Peyer's patch (tissue), 4 donors: ENCODE results near the gene DCLK2. TPM values are rescaled to one million over a fixed set of nuclear protein-coding genes. Genes with fewer than 3 reads are reported as not detected.
A peak's percentile ranks its signal among the peaks of the same experiment; 100 is the strongest.

ENCODE experiments used
- DNase-seq, 3 donors: peaks; one replicate each; pipeline ENCODE4 v3.0.0-alpha.2; 2017 to 2019
- H3K27ac ChIP-seq, 4 donors: fragments of 200-600 bp; sonication (generic); one replicate each; pipeline ENCODE4 v1.5.1; 2016 to 2019
- H3K27me3 ChIP-seq, 2 donors: fragments of 200-600 bp; sonication (generic); one replicate each; pipeline ENCODE4 v1.5.1; 2019
- H3K36me3 ChIP-seq, 3 donors: fragments of 200-600 bp; sonication (generic); one replicate each; pipeline ENCODE4 v1.5.1; 2016 to 2019
- H3K4me1 ChIP-seq, 4 donors: fragments of 200-600 bp; sonication (generic); one replicate each; pipeline ENCODE4 v1.5.1; 2016 to 2019
- H3K4me3 ChIP-seq, 4 donors: fragments of 200-600 bp; sonication (generic); 1 replicate in 3 of 4; 2 replicates in 1 of 4; pipeline ENCODE4 v1.5.1; 2016 to 2019; ENCODE audit warnings: mild to moderate bottlenecking in 1 of 4
- H3K9me3 ChIP-seq, 4 donors: fragments of 200-600 bp; sonication (generic); one replicate each; pipeline ENCODE4 v1.5.1; 2016 to 2019; ENCODE audit warnings: mild to moderate bottlenecking in 1 of 4
- POLR2A ChIP-seq, 2 donors: fragments of 450-650 bp; IDR thresholded peaks; one replicate each; pipeline ENCODE4 v1.5.1; 2017; ENCODE audit warnings: antibody characterized with exemption in 2 of 2, mild to moderate bottlenecking in 2 of 2, moderate library complexity in 2 of 2
- total RNA-seq, 4 donors: library from RNA; depleted of rRNA; stranded (reverse); fragments of >200 nt; gene quantifications; one replicate each; pipeline ENCODE4 v1.1.0, GENCODE V29; 2016
- TF ChIP-seq, protein P1 (sequence below), 6 experiments: fragments of 450-650 bp in 4 of 6; fragments of 200-600 bp in 2 of 6; sonication (generic) in 1 of 6; IDR thresholded peaks; one replicate each; pipeline ENCODE4 v1.5.1; 2017 to 2019; ENCODE audit warnings: antibody characterized with exemption in 6 of 6, mild to moderate bottlenecking in 3 of 6, moderate library complexity in 1 of 6

The DCLK2 gene
- total RNA-seq = 10 to 100 TPM in 1 of 4 donors, 1 to 10 TPM in 3; 2.1 to 12.4 (median 3.1) TPM

DNA sequence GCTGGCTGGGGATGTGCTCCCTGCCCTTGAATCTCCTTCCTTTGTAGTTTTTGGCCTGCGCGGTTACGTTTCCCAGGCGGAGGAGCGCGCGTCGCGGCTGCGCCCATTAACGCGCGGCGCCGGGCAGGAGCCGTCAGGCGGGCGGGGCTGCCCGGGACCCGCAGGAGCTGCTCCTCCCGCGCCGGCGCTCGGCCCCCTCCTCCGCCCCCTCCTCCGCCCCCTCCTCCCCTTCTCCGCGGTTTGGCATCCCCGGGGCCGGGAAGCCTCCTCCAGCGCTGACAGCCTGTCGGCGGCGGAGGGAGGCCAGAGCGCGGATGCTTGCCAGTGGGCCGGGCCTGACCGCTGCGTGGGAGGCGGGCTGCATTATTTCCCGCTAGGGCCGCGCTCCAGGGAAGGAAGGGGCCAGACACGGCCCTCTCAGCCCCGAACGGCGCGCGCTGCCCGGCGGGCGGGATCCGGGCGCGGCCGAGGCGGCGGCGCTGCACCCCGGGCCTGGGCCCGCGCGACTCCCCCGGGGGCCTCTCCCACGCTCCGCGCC lies at the start of gene DCLK2:
DCLK2 (plus strand) TSS at position 405 of the 538 bp plus-strand sequence. CDS start 583 bp downstream, outside the sequence.
- peak within 1 kb of the TSS; percentile 65 to 87 (median 80) for H3K27ac ChIP-seq
- peak; percentile 35 to 66 (median 61) for DNase-seq
- H3K4me1 ChIP-seq = peaks cover 0 to 10% (median 0%) of the 10 kb centered on the region in 4 donors
- H3K36me3 ChIP-seq = no peaks in the 10 kb centered on the region
- no peaks in the 10 kb centered on the region for H3K27me3 ChIP-seq
- peak within 1 kb of the TSS; percentile 46 to 70 (median 62) for H3K4me3 ChIP-seq
- no peaks in the 10 kb centered on the region for H3K9me3 ChIP-seq
- TF ChIP-seq, protein P1, sequence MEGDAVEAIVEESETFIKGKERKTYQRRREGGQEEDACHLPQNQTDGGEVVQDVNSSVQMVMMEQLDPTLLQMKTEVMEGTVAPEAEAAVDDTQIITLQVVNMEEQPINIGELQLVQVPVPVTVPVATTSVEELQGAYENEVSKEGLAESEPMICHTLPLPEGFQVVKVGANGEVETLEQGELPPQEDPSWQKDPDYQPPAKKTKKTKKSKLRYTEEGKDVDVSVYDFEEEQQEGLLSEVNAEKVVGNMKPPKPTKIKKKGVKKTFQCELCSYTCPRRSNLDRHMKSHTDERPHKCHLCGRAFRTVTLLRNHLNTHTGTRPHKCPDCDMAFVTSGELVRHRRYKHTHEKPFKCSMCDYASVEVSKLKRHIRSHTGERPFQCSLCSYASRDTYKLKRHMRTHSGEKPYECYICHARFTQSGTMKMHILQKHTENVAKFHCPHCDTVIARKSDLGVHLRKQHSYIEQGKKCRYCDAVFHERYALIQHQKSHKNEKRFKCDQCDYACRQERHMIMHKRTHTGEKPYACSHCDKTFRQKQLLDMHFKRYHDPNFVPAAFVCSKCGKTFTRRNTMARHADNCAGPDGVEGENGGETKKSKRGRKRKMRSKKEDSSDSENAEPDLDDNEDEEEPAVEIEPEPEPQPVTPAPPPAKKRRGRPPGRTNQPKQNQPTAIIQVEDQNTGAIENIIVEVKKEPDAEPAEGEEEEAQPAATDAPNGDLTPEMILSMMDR (IDR thresholded peaks at IDR 0.05) = no peak
- TF ChIP-seq POLR2A (IDR thresholded peaks at IDR 0.05) = no peak

DNA sequence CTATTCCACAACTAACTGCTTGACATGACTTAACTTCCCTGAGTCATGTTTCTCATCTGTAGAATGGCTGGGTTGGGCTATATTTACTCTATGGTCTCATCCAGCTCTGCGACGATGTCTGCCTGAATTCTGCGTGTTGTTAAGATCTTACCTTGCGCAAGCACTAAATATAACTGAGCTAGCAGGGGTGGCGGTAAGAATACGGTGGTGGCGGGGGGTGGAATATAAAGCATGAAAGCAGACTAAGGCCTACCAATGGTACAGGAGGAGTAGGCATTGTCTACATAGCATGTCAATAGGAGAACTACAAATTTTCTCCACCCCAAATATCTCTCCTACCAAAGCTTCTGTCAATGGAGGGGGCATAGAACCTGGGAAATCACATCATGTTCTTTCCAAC lies 45.7 kb upstream of the DCLK2 start:
- DNase-seq = no peak
- no peak overlapping the region for H3K4me3 ChIP-seq
- no peaks in the 10 kb centered on the region for H3K27me3 ChIP-seq
- H3K36me3 ChIP-seq = no peaks in the 10 kb centered on the region
- no peak overlapping the region for H3K27ac ChIP-seq
- no peaks in the 10 kb centered on the region for H3K4me1 ChIP-seq
- TF ChIP-seq, protein P1 (IDR thresholded peaks at IDR 0.05) = no peak
- no peak for TF ChIP-seq POLR2A (IDR thresholded peaks at IDR 0.05)
- peaks cover 0 to under 1% (median 0%) of the 10 kb centered on the region in 4 donors for H3K9me3 ChIP-seq

DNA sequence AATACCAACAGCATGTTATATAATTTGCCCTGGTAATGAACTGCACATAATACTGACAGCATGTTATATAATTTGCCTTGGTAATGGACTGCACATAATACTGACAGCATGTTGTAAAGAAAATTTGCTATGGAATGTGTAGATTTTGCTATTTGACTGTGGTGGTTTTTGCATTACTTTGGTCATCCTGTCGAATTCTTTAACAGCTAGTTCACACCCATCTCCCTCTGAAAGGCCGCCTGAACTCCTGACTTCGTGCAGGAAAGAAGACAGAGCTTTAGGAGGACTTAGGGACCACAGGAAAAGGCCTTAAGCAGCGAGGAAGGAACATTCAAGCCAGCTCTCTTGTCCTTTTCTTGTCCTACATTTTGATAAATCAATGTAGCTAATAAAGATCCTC lies 45.2 kb upstream of the DCLK2 start:
- H3K27me3 ChIP-seq = no peaks in the 10 kb centered on the region
- no peak for DNase-seq
- H3K4me3 ChIP-seq = no peak overlapping the region
- no peak for TF ChIP-seq POLR2A (IDR thresholded peaks at IDR 0.05)
- TF ChIP-seq, protein P1 (IDR thresholded peaks at IDR 0.05) = no peak
- no peak overlapping the region for H3K27ac ChIP-seq
- no peaks in the 10 kb centered on the region for H3K9me3 ChIP-seq
- H3K36me3 ChIP-seq = no peaks in the 10 kb centered on the region
- H3K4me1 ChIP-seq = no peaks in the 10 kb centered on the region

DNA sequence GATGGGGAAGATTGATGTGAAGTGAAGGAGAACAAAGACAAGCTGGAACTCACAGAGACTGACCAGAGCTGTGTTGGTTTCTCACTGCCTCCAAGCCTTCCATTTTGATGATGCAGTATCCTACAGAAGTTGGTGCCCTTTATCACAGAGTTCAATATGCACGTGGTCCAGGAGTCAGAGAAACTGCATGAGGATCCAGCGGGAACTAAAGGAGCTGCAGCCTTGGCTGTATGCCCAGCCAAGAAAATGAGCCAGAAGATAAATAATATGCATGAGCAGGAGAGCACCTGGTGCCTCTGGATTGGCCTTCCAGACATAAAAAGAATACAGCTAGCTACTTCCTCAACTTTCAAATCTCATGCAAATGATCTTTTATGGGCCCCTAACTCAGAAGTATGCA lies 44.3 kb upstream of the DCLK2 start:
- no peaks in the 10 kb centered on the region for H3K27me3 ChIP-seq
- no peak for DNase-seq

DNA sequence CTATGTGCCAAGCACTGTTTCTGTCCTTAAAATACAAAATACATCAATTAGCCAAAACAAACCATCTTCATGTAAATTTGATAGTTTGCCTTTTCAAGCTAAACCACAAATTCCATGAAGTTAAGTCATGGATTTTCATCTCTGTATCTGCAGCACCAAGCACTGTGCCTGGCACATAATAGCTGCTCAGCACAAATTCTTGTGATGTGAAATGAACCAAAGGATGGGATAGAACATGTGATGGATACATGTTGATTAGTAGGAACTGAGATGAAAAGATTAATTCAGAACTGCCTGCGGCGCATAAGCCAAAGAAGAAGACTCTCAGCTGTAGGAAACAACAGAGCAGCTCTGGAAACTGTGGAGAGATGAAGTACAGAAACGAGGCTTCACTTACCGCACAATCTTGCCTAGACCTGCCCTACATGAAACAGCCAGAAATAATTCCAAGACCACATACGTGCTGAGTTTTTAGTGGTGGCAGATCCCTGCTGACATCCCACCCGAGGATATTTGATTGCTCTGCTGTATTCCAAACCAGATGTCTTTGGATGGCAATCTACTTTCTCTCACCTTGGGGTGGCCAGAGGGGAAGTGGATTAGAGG lies 40.9 kb upstream of the DCLK2 start:
- H3K36me3 ChIP-seq = no peaks in the 10 kb centered on the region
- no peak overlapping the region for H3K4me3 ChIP-seq
- no peak for TF ChIP-seq POLR2A (IDR thresholded peaks at IDR 0.05)
- TF ChIP-seq, protein P1 (IDR thresholded peaks at IDR 0.05) = no peak
- H3K27me3 ChIP-seq = no peaks in the 10 kb centered on the region
- H3K27ac ChIP-seq = no peak overlapping the region
- no peak for DNase-seq
- no peaks in the 10 kb centered on the region for H3K9me3 ChIP-seq
- H3K4me1 ChIP-seq = no peaks in the 10 kb centered on the region

More for the DNA sequence above, 44.3 kb upstream of the DCLK2 start:
- Histone ChIP-seq H3K36me3 (no peaks in the 10 kb centered on the region), H3K4me1 (no peaks in the 10 kb centered on the region), H3K27ac (no peak overlapping the region), H3K9me3 (no peaks in the 10 kb centered on the region), H3K4me3 (no peak overlapping the region)
- TF ChIP-seq, protein P1 (IDR thresholded peaks at IDR 0.05) = no peak
- TF ChIP-seq POLR2A (IDR thresholded peaks at IDR 0.05) = no peak
